CD4-positive, alpha-beta memory T cell (primary cell): ENCODE results near the gene EIF1AX. TPM values are rescaled to one million over a fixed set of nuclear protein-coding genes. Genes with fewer than 3 reads are reported as not detected.

Experiments used
- polyA plus RNA-seq, 2 donors: library from polyadenylated mRNA; unstranded; fragments of 300-500 nt; fragmentation: Illumina TruSeq; gene quantifications; one replicate each; pipeline ENCODE4 v1.2.3, GENCODE V29; 2021
- total RNA-seq, 2 experiments: library from RNA; stranded (reverse); gene quantifications; one replicate each; pipeline ENCODE4 v1.2.3, GENCODE V29; 2021

The EIF1AX gene
- total and polyA plus RNA-seq, 4 experiments from 2014 or later: 61.1 to 122 (median 73.7) TPM

Other genes starting within 250 kb of the EIF1AX start
- 10 to 100 TPM; 12.6 to 15.0 TPM for gene BCLAF3, start 150.8 kb downstream of the EIF1AX start, total RNA-seq
- gene BCLAF3, start 150.8 kb downstream of the EIF1AX start, polyA plus RNA-seq: 1 to 10 TPM in 1 of 2 donors, under 1 TPM in 1; 0.87 to 3.1 TPM
- under 1 TPM in 1 of 2 experiments, not detected in 1; 0.17 TPM for gene MAP7D2, start 24.9 kb downstream of the EIF1AX start, total RNA-seq
- gene MAP7D2, start 24.9 kb downstream of the EIF1AX start, polyA plus RNA-seq: under 1 TPM in 1 of 2 donors, not detected in 1; 0.14 TPM
- gene RPS6KA3, start 125.1 kb upstream of the EIF1AX start, total RNA-seq: 100 to 1,000 TPM; 130 to 139 TPM
- 10 to 100 TPM; 39.7 to 68.1 TPM for gene RPS6KA3, start 125.1 kb upstream of the EIF1AX start, polyA plus RNA-seq